GM12864 (cell line): ENCODE measurements around the gene EDA.

ENCODE experiments used
- DNase-seq: peaks from one replicate; pipeline ENCODE4 v3.0.0-alpha.2; 2011; ENCODE audit warnings: low read depth
- H3K4me3 ChIP-seq: 2 replicates; pipeline ENCODE4 v1.5.1; 2011; ENCODE audit warnings: mild to moderate bottlenecking, low read depth, low read length, control low read depth
- CTCF ChIP-seq: IDR thresholded peaks from 2 replicates; pipeline ENCODE4 v1.5.1; 2011; ENCODE audit warnings: low read depth, mild to moderate bottlenecking, moderate library complexity, low read length, control low read depth, inconsistent platforms; ENCODE audit errors: missing control alignments

The EDA gene

DNA sequence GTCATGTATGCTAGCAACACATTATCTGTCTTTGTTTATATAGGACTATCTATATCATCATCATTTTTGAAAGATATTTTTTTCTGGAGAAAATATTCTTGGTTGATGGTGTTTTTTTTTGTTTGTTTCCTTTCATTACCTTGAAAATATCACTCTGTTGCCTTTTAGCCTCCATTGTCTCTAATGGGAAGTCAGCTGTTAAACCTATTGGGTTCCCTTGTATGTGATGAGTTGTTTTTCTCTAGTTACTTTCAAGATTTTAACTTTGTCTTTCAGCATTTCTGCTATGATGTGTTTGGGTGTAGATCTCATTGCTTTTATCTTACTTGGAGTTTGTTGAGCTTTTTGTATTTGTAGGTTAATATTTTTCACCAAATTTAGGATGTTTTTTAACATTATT lies 124.4 kb downstream of the EDA start:
- no peak for TF ChIP-seq CTCF
- no peak overlapping the region for H3K4me3 ChIP-seq
- DNase-seq, result no peak

GRCh38 chrX:69741721-69742120 lies 125.8 kb downstream of the EDA start:
- no peak for DNase-seq
- H3K4me3 ChIP-seq, result no peak overlapping the region

DNA sequence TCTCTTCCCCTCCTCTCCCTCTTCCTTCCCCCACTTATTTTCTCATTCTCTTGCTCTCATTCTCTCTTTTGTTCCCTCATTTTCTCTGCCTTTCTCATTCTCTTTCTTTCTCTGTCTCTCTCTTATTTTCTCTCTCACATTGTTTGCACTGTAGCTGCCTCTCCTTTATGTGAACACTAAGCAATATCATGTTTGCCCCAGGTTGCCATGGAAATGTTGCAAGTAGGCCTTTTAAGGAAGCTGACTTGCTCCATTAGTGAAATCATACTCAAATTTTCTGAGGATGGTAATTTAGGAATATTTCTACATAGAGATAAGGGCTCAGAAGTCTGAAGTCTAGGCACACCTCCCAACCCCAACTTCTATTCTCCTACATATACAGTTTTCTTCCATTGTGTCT lies 130.1 kb downstream of the EDA start:
- TF ChIP-seq CTCF, result no peak
- H3K4me3 ChIP-seq, result no peak overlapping the region
- no peak for DNase-seq

More at GRCh38 chrX:69741721-69742120, 125.8 kb downstream of the EDA start:
- no peak for TF ChIP-seq CTCF

DNA sequence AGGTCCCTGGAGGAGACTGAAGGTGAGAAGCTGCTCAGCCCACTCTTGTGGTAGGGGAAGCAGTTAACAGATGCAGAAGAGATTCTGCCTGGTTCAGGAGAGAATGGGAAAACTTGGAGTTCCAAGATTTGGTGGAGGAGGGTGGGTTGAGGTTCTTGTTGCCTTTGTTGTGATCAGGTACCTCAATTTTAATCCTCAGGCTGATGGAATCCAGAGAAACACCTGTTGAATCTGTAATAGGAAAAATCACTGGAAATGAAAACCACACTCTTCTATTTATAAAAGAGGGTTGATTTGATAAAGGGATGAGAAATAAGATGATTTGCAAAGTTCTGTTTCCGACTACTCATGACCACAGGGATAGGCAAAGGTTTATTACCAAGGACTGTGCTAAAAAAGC lies 132.1 kb downstream of the EDA start:
- no peak for TF ChIP-seq CTCF
- no peak overlapping the region for H3K4me3 ChIP-seq
- DNase-seq, result no peak

GRCh38 chrX:69759921-69760625 lies 144.2 kb downstream of the EDA start:
- no peak for DNase-seq
- H3K4me3 ChIP-seq, result no peak overlapping the region
- no peak for TF ChIP-seq CTCF

- H3K4me3 ChIP-seq, result no peak overlapping the region
- TF ChIP-seq CTCF, result no peak
- no peak for DNase-seq
Measured at GRCh38 chrX:69761633-69762032, 145.7 kb downstream of the EDA start.

DNA sequence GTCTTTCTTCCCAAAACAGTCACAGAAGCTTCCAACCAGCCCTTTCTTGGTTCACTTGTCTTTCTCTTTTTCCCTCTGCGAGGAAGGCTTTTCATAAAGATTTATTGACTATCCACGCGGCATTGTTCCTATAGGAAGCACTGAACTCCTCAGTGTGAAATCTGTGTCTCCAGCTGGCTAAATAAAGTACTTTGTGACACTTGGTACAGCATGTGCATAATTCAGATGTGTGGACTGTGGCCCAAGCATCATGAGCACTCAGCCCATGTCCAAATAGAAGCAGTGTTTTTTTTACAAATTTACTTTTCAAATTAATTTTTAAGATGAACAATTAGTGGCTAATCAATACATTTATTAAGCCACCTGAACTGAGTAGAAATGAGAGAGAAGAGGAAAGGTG lies 146.4 kb downstream of the EDA start:
- no peak for TF ChIP-seq CTCF
- DNase-seq, result no peak
- no peak overlapping the region for H3K4me3 ChIP-seq
